Measurements from ENCODE around the gene DOCK11. TPM values are rescaled to one million over a fixed set of nuclear protein-coding genes. Genes with fewer than 3 reads are reported as not detected.
"Not testable (repeated sequence)": the region's sequence is repeated elsewhere in the genome, so short reads cannot be mapped to it uniquely, and the experiment has no call there.

Gene DOCK11
- total RNA-seq, 2 donors from 2014 or later: 34.3 to 43.2 TPM

- intact Hi-C loops (cut with DNase I): no loop called here
- no peak for DNase-seq (ENCODE audit: low spot score)
Measured at GRCh38 chrX:118558926-118559325, 63.3 kb downstream of the DOCK11 start.

DNA sequence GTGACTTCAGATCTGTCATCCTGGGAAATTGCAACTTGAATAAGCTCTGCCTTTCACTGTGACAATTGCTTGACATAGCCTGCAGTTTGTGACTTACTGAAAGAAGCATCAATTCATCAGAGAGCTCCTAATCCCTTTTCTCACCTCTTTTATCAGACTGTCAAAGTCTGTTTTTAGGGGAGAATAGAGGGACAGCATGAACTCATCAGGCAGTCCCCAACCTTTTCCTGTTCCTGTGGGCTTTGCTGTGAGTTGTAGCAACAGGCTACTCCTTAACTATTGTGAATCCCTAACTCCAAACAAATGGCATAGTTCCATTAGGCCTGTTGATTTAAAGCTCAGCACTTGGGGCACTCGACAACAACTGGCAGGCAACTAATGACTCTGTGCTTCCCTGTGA, 64.9 kb downstream of the DOCK11 start:
- intact Hi-C loops (cut with DNase I): no loop called here
- no peak for DNase-seq (ENCODE audit: low spot score)

GRCh38 chrX:118562582-118563164, 67.1 kb downstream of the DOCK11 start:
- DNase-seq (ENCODE audit: low spot score): no peak
- intact Hi-C loops (cut with DNase I): loop anchor here in 1 of 2 donors (1.0 kb wide), 1 partner anchor 19 kb away; no protein-coding TSS in a partner anchor

DNA sequence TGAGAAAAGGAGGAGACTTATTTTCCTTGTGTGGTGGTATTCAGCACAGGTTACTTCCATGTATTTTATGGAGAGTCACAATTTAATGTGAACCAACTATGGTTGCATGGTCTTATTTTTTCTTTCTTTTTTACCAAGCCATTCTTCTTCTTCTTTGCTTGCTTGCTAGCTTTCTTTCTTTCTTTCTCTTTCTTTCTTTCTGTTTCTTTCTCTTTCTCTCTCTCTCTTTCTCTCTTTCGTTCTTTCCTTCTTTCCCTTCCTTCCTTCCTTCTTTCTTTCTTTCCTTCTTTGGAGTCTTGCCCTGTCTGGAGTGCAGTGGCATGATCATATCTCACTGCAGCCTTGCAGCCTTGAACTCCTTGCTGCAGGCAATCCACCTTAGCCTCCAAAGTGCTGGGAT, 68.9 kb downstream of the DOCK11 start:
- intact Hi-C loops (cut with DNase I): no loop called here
- no peak for DNase-seq (ENCODE audit: low spot score)

GRCh38 chrX:118565853-118566252, 70.2 kb downstream of the DOCK11 start:
- intact Hi-C loops (cut with DNase I): no loop called here
- DNase-seq (ENCODE audit: low spot score): no peak

GRCh38 chrX:118566359-118566758, 70.7 kb downstream of the DOCK11 start:
- intact Hi-C loops (cut with DNase I): no loop called here
- no peak for DNase-seq (ENCODE audit: low spot score)

DNA sequence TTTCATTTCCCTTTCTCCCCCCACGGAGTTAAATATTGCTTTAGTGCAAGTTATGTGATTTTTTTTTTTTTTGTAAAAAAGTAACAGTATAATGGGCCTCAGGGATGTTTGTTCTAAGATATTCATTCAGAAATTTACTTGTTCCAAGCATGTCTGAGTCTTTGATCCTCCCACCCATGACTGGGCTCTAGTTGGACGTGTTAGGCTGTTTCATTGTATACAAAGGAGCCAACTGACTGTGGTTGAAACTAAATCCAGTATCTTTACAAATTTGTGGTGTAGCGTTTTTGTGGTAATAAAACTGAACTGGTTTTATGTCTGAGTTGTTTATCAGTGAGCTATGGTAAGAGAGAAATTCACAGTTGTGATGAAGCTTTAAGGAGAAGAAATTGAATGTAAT, 74.1 kb downstream of the DOCK11 start:
- no peak for DNase-seq (ENCODE audit: low spot score)
- intact Hi-C loops (cut with DNase I): no loop called here

GRCh38 chrX:118570209-118570608, 74.6 kb downstream of the DOCK11 start:
- DNase-seq (ENCODE audit: low spot score): no peak
- intact Hi-C loops (cut with DNase I): no loop called here

GRCh38 chrX:118571836-118572235, 76.2 kb downstream of the DOCK11 start:
- DNase-seq (ENCODE audit: low spot score): no peak
- intact Hi-C loops (cut with DNase I): no loop called here

DNA sequence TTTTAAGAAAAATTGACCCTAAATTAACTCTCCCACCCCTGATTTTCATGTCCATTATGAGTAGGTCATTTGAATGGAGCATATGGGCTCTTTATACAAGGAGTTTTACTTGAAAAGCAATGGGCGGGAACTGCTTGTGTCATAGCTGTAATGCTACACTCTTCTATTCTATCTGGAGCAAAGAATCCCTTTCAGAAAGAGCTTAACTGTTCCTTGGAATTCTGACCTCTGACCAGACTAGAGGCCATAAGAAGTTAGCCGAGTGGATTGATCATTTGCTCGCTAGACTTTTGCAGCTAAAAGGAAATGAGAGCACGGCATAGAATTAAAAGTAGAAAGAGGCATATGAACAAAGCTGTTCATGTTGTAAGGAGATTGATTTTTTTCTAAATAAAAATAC, 79.1 kb downstream of the DOCK11 start:
- intact Hi-C loops (cut with DNase I): no loop called here
- no peak for DNase-seq (ENCODE audit: low spot score)

DNA sequence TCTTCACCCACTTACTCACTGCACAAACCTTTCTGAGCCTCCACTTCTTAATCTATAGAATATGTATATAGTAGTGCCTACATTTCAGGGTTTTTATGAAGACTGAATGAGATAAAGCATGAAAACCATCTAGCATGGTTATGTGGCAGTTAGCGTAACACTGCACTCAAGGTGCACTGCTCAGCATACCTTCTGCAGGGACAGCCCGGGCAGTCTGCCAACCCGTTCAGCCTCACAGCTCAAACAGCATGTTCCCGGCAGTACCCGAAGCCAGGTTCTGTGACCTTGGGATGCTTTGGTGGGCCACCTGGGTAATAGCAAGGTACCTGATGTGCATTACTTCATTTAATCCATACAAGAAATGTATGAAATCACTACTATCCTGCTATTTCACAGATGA, 81.4 kb downstream of the DOCK11 start:
- intact Hi-C loops (cut with DNase I): no loop called here
- no peak for DNase-seq (ENCODE audit: low spot score)

- intact Hi-C loops (cut with DNase I): no loop called here
Measured at GRCh38 chrX:118579417-118579816, 83.8 kb downstream of the DOCK11 start.

DNA sequence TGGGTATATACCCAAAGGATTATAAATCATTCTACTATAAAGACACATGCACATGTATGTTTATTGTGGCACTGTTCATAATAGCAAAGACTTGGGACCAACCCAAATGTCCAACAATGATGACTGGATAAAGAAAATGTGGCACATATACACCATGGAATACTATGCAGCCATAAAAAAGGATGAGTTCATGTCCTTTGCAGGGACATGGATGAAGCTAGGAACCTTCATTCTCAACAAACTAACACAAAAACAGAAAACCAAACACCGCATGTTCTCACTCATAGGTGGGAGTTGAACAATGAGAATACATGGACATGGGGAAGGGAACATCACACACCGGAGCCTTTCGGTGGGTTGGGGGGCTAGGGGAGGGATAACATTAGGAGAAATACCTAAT, 87.3 kb downstream of the DOCK11 start:
- intact Hi-C loops (cut with DNase I); DNase-seq (ENCODE audit: low spot score): not testable (repeated sequence)

More at GRCh38 chrX:118579417-118579816, 83.8 kb downstream of the DOCK11 start:
- no peak for DNase-seq (ENCODE audit: low spot score)

GRCh38 chrX:118583781-118584180, 88.2 kb downstream of the DOCK11 start:
- intact Hi-C loops (cut with DNase I): no loop called here
- DNase-seq (ENCODE audit: low spot score): no peak

- no peak for DNase-seq (ENCODE audit: low spot score)
- intact Hi-C loops (cut with DNase I): no loop called here
Measured at GRCh38 chrX:118585296-118585695, 89.7 kb downstream of the DOCK11 start.

GRCh38 chrX:118586206-118586605, 90.6 kb downstream of the DOCK11 start:
- intact Hi-C loops (cut with DNase I); DNase-seq (ENCODE audit: low spot score): not testable (repeated sequence)

- intact Hi-C loops (cut with DNase I): no loop called here
- no peak for DNase-seq (ENCODE audit: low spot score)
Measured at GRCh38 chrX:118588715-118589114, 93.1 kb downstream of the DOCK11 start.

DNA sequence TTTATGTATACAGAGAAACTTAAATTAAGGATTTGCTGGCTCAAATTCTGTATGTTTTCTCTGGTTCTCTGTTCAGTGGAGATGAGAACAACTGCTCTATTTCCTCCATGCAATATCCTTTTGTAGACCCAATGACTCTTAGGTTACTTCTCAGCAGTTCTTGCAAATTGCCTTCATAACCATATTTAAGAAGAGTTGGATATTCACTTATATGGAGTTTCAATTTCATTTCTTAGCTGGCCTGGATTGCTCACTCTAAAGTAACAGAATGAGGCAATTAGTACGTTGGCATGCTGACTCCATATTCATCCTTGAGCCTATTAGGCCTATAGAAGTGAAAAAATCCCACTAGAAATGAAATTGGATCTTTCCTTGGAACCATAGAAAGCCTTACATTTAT, 93.6 kb downstream of the DOCK11 start:
- DNase-seq (ENCODE audit: low spot score): no peak
- intact Hi-C loops (cut with DNase I): no loop called here

GRCh38 chrX:118593407-118593806, 97.8 kb downstream of the DOCK11 start:
- no peak for DNase-seq (ENCODE audit: low spot score)
- intact Hi-C loops (cut with DNase I): no loop called here

GRCh38 chrX:118594697-118595420, 99.2 kb downstream of the DOCK11 start:
- intact Hi-C loops (cut with DNase I): no loop called here
- DNase-seq (ENCODE audit: low spot score): no peak

GRCh38 chrX:118595501-118596042, 100.0 kb downstream of the DOCK11 start:
- DNase-seq (ENCODE audit: low spot score): no peak
- intact Hi-C loops (cut with DNase I): no loop called here
